ENCODE data around the gene STK17B. TPM values are rescaled to one million over a fixed set of nuclear protein-coding genes. Genes with fewer than 3 reads are reported as not detected.

Gene STK17B
- polyA plus RNA-seq, 3 donors: 171 to 296 (median 244) TPM

- Mint-ChIP-seq H3K9me3 (no peaks in the 10 kb centered on the region), H3K4me3 (no peak overlapping the region), H3K36me3 (peaks cover 79 to 94% of the 10 kb centered on the region in 2 donors), H3K27me3 (ENCODE audit: low read depth in 3 of 3) (peaks cover 0 to 2% (median 1%) of the 10 kb centered on the region in 3 donors), H3K4me1 (peaks cover 23% of the 10 kb centered on the region), H3K27ac (peak overlapping the region in 4 of 7 donors; percentile 30 to 83 (median 56))
- Histone ChIP-seq H3K79me2 (ENCODE audit: insufficient read depth, low read length) (peaks cover 87% of the 10 kb centered on the region), H3K9ac (ENCODE audit: insufficient read depth, low read length, poor library complexity, severe bottlenecking) (no peak overlapping the region), H3K27me3 (ENCODE audit: control insufficient read depth in 2 of 2, insufficient read depth in 2 of 2, low read length in 2 of 2) (no peaks in the 10 kb centered on the region), H3K36me3 (replicated peaks in 1 of 2; ENCODE audit: control insufficient read depth in 1 of 2, insufficient read depth in 2 of 2, low read length in 2 of 2) (peaks cover 88 to 94% of the 10 kb centered on the region in 2 donors), H3K4me2 (replicated peaks; ENCODE audit: extremely low read depth, low read length, poor library complexity, severe bottlenecking) (peak overlapping the region; percentile 20), H2AFZ (ENCODE audit: insufficient read depth, low read depth, low read length, poor library complexity, severe bottlenecking) (no peak overlapping the region), H4K20me1 (ENCODE audit: insufficient read depth, low read length) (peaks cover 100% of the 10 kb centered on the region), H3K27ac (ENCODE audit: low read depth in 1 of 2, low read length in 2 of 2) (no peak overlapping the region), H3K4me3 (replicated peaks in 1 of 3; ENCODE audit: low read depth in 2 of 3, low read length in 3 of 3) (no peak overlapping the region), H3K9me3 (replicated peaks in 1 of 2; ENCODE audit: control insufficient read depth in 1 of 2, insufficient read depth in 1 of 2, low read length in 2 of 2) (no peaks in the 10 kb centered on the region), H3K4me1 (ENCODE audit: control insufficient read depth in 1 of 2, insufficient read depth in 2 of 2, low read length in 2 of 2) (peaks cover 9 to 19% of the 10 kb centered on the region in 2 donors)
- DNase-seq: no peak
- TF ChIP-seq, protein P1, sequence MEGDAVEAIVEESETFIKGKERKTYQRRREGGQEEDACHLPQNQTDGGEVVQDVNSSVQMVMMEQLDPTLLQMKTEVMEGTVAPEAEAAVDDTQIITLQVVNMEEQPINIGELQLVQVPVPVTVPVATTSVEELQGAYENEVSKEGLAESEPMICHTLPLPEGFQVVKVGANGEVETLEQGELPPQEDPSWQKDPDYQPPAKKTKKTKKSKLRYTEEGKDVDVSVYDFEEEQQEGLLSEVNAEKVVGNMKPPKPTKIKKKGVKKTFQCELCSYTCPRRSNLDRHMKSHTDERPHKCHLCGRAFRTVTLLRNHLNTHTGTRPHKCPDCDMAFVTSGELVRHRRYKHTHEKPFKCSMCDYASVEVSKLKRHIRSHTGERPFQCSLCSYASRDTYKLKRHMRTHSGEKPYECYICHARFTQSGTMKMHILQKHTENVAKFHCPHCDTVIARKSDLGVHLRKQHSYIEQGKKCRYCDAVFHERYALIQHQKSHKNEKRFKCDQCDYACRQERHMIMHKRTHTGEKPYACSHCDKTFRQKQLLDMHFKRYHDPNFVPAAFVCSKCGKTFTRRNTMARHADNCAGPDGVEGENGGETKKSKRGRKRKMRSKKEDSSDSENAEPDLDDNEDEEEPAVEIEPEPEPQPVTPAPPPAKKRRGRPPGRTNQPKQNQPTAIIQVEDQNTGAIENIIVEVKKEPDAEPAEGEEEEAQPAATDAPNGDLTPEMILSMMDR (IDR thresholded peaks at IDR 0.05): no peak
- no CpG with 5 or more reads among the region's 4 CpGs for WGBS (ENCODE audit: insufficient coverage)
- intact Hi-C loops (cut with micrococcal nuclease): no loop called here
Observed at GRCh38 chr2:196143730-196144131, 27.6 kb downstream of the STK17B start.

DNA sequence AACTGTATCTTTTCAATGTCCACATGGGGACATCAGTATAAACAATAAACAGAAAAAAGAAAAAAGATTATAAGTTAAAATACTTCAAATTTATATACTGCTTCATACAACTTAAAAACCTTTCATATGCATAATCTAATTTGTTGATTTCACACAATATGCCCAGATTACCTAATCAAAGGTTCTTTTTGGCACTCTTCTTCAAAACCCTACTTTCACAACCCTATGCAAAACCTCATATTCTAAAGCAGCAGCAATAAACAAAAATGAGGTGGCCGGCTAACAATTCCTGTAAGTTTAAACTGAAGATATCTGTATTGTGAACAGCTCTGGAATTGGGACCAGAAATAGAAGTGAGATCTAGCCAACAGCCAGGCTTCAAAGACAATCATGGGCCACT is 28.6 kb downstream of the STK17B start:
- Histone ChIP-seq H3K4me2 (replicated peaks; ENCODE audit: extremely low read depth, low read length, poor library complexity, severe bottlenecking) (peak overlapping the region; percentile 20), H3K9me3 (replicated peaks in 1 of 2; ENCODE audit: control insufficient read depth in 1 of 2, insufficient read depth in 1 of 2, low read length in 2 of 2) (no peaks in the 10 kb centered on the region), H3K4me3 (replicated peaks in 1 of 3; ENCODE audit: low read depth in 2 of 3, low read length in 3 of 3) (no peak overlapping the region), H3K79me2 (ENCODE audit: insufficient read depth, low read length) (peaks cover 83% of the 10 kb centered on the region), H3K9ac (ENCODE audit: insufficient read depth, low read length, poor library complexity, severe bottlenecking) (no peak overlapping the region), H4K20me1 (ENCODE audit: insufficient read depth, low read length) (peaks cover 100% of the 10 kb centered on the region), H3K4me1 (ENCODE audit: control insufficient read depth in 1 of 2, insufficient read depth in 2 of 2, low read length in 2 of 2) (peaks cover 9 to 19% of the 10 kb centered on the region in 2 donors), H3K27me3 (ENCODE audit: control insufficient read depth in 2 of 2, insufficient read depth in 2 of 2, low read length in 2 of 2) (no peaks in the 10 kb centered on the region), H2AFZ (ENCODE audit: insufficient read depth, low read depth, low read length, poor library complexity, severe bottlenecking) (no peak overlapping the region), H3K27ac (ENCODE audit: low read depth in 1 of 2, low read length in 2 of 2) (peak overlapping the region in 1 of 2 donors; percentile 46), H3K36me3 (replicated peaks in 1 of 2; ENCODE audit: control insufficient read depth in 1 of 2, insufficient read depth in 2 of 2, low read length in 2 of 2) (peaks cover 92 to 95% of the 10 kb centered on the region in 2 donors)
- peaks cover 0 to 2% (median 1%) of the 10 kb centered on the region in 3 donors for H3K27me3 Mint-ChIP-seq (ENCODE audit: low read depth in 3 of 3)
- DNase-seq: peak in 2 of 3 donors; percentile 27 to 46
- H3K4me3 Mint-ChIP-seq: peak overlapping the region in 1 of 2 donors; percentile 21
- H3K27ac Mint-ChIP-seq: peak overlapping the region in 5 of 7 donors; percentile 55 to 90 (median 68)
- intact Hi-C loops (cut with micrococcal nuclease): no loop called here
- TF ChIP-seq, protein P1 (IDR thresholded peaks at IDR 0.05): no peak
- no peaks in the 10 kb centered on the region for H3K9me3 Mint-ChIP-seq
- H3K36me3 Mint-ChIP-seq: peaks cover 82 to 96% of the 10 kb centered on the region in 2 donors
- no CpG with 5 or more reads among the region's 1 CpG for WGBS (ENCODE audit: insufficient coverage)
- peaks cover 23% of the 10 kb centered on the region for H3K4me1 Mint-ChIP-seq

Data from CD14-positive monocyte (primary cell).